PC-9 (cell line): ENCODE measurements around the gene C13orf42. TPM values are rescaled to one million over a fixed set of nuclear protein-coding genes. Genes with fewer than 3 reads are reported as not detected.

Experiments used
- BruUV-seq: library from RNA; stranded (reverse); fragments of 400-500 nt; replicated peaks from 2 replicates; lab custom pipeline; 2021; lab: Mats Ljungman, UMichigan
- CTCF ChIA-PET: fragments of 300-600 bp; sonication (Branson Sonifier 250); formaldehyde crosslinking; loops from one replicate; lab custom pipeline; 2022; ENCODE audit warnings: antibody characterized with exemption; lab: Charles Lee
- POLR2A ChIA-PET: fragments of 300-600 bp; sonication (Branson Sonifier 250); formaldehyde crosslinking; loops from one replicate; lab custom pipeline; 2022; ENCODE audit warnings: antibody characterized with exemption; ENCODE audit not compliant: unreplicated experiment; lab: Charles Lee
- DNase-seq, 2 experiments: peaks; one replicate each; pipeline versions ENCODE4 v3.0.0 to v3.0.0-alpha.2; 2015 to 2022; ENCODE audit warnings: mixed read lengths in 1 of 2
- H2AFZ ChIP-seq: fragments of 200-600 bp; sonication (generic); 2 replicates; pipeline ENCODE4 v1.8.1; 2017; ENCODE audit warnings: antibody characterized with exemption
- H3F3A ChIP-seq: fragments of 200-600 bp; sonication (generic); 2 replicates; pipeline ENCODE4 v1.8.1; 2017; ENCODE audit warnings: antibody characterized with exemption, mild to moderate bottlenecking, low read depth; ENCODE audit not compliant: insufficient read depth
- H3K27ac ChIP-seq: fragments of 200-600 bp; sonication (generic); 2 replicates; pipeline ENCODE4 v1.6.1; 2016; ENCODE audit warnings: mixed run types
- H3K27me3 ChIP-seq: fragments of 200-600 bp; sonication (generic); 2 replicates; pipeline ENCODE4 v1.6.1; 2016; ENCODE audit warnings: low read depth, mixed run types; ENCODE audit not compliant: insufficient read depth
- H3K36me3 ChIP-seq: fragments of 200-600 bp; sonication (generic); 2 replicates; pipeline ENCODE4 v1.6.1; 2016; ENCODE audit warnings: low read depth, mixed run types
- H3K4me1 ChIP-seq: fragments of 200-600 bp; sonication (generic); replicated peaks from 2 replicates; pipeline ENCODE4 v1.6.1; 2016; ENCODE audit warnings: mixed run types; ENCODE audit not compliant: insufficient read depth
- H3K4me2 ChIP-seq: fragments of 200-600 bp; sonication (generic); 2 replicates; pipeline ENCODE4 v1.6.1; 2017; ENCODE audit warnings: mixed run types
- H3K4me3 ChIP-seq: fragments of 200-600 bp; sonication (generic); 2 replicates; pipeline ENCODE4 v1.6.1; 2016; ENCODE audit warnings: mixed run types
- H3K79me2 ChIP-seq: fragments of 200-600 bp; sonication (generic); 2 replicates; pipeline ENCODE4 v1.6.1; 2017; ENCODE audit warnings: low read depth, mixed run types
- H3K9me2 ChIP-seq: fragments of 200-600 bp; sonication (generic); 2 replicates; pipeline ENCODE4 v1.8.1; 2017; ENCODE audit warnings: mild to moderate bottlenecking; ENCODE audit not compliant: insufficient read depth
- H3K9me3 ChIP-seq: fragments of 200-600 bp; sonication (generic); 2 replicates; pipeline ENCODE4 v1.8.1; 2016; ENCODE audit warnings: low read depth; ENCODE audit not compliant: insufficient read depth
- H4K20me1 ChIP-seq: fragments of 200-600 bp; sonication (generic); 2 replicates; pipeline ENCODE4 v1.8.1; 2017; ENCODE audit not compliant: insufficient read depth
- CTCF ChIP-seq: fragments of 200-600 bp; sonication (generic); conservative IDR thresholded peaks from 2 replicates; pipeline ENCODE4 v1.6.1; 2017; ENCODE audit warnings: mixed run types, antibody characterized with exemption, mild to moderate bottlenecking, moderate library complexity
- EZH2 ChIP-seq: fragments of 200-600 bp; sonication (generic); IDR thresholded peaks from 2 replicates; pipeline ENCODE4 v1.8.0; 2017; ENCODE audit warnings: antibody characterized with exemption, low read depth
- intact Hi-C: fragments of 100-400 bp; cut with micrococcal nuclease; formaldehyde crosslinking; loops from one replicate; pipeline ENCODE4 v1.10.0; 2022; ENCODE audit not compliant: unreplicated experiment
- total RNA-seq: library from RNA; stranded (reverse); gene quantifications from 2 replicates; pipeline ENCODE4 v1.2.3, GENCODE V29; 2021

C13orf42 gene
- total RNA-seq, 1 experiment from 2014 or later, result not detected

DNA sequence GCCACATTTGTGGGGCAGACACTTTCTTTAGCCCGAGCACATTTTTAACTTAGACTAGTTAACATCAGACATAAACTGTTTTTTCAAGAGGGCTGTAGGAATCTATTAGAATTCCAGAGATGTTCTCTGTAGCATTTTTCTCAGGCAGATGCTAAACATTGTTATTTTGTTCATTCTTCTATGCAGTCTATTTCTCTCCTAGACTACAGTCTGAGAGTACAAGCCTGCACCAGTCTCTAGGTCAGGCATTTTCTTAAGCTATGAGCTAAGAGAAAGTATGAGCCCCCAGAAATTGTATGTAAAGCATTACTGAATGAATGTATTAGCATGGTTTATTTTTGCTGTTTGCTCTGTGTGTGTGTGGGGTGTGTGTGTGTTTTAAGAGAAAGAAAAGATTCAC is 923 bp upstream of the C13orf42 start:
- H3K9me2 ChIP-seq, result no peaks in the 10 kb centered on the region
- no peak overlapping the region for H3K4me3 ChIP-seq
- H3F3A ChIP-seq, result no peaks in the 10 kb centered on the region
- H4K20me1 ChIP-seq, result no peaks in the 10 kb centered on the region
- peaks cover 76% of the 10 kb centered on the region for H3K27me3 ChIP-seq
- H3K27ac ChIP-seq, result no peak overlapping the region
- BruUV-seq, result no TSS peak
- intact Hi-C loops, result no loop called here
- no peak for DNase-seq
- H3K36me3 ChIP-seq, result no peaks in the 10 kb centered on the region
- H3K79me2 ChIP-seq, result no peaks in the 10 kb centered on the region
- H3K4me2 ChIP-seq, result no peak overlapping the region
- TF ChIP-seq CTCF, result no peak
- no peak for TF ChIP-seq EZH2
- H2AFZ ChIP-seq, result no peak overlapping the region
- ChIA-PET POLR2A (no interaction called here), CTCF (no interaction called here)
- H3K9me3 ChIP-seq, result no peaks in the 10 kb centered on the region
- H3K4me1 ChIP-seq, result no peaks in the 10 kb centered on the region

- TF ChIP-seq EZH2 (no peak), CTCF (no peak)
Observed at GRCh38 chr13:51107996-51108395, 3.1 kb downstream of the C13orf42 start.

DNA sequence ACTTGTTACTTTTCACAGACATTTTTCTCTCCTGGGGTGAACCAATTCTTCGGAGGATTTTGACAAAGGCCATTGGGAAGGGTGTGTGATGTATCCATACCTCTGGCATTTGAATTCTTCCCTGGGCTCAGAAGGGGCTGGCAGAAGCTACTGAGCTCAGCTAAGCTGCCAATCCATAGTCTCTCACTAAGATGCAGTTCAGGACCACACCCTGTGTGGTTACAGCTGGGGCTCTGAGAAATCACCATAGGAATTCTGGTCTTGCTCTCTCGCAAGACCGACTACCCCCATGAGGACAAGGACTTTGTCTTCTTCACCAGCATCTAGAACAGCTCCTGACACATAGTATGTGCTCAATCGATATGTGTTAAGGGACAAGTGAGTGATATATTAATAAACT is 6.0 kb downstream of the C13orf42 start:
- Histone ChIP-seq H3K9me2 (no peaks in the 10 kb centered on the region), H3F3A (no peaks in the 10 kb centered on the region), H4K20me1 (no peaks in the 10 kb centered on the region), H3K9me3 (no peaks in the 10 kb centered on the region), H3K4me3 (no peak overlapping the region), H3K4me2 (no peak overlapping the region), H2AFZ (no peak overlapping the region), H3K36me3 (no peaks in the 10 kb centered on the region), H3K27ac (no peak overlapping the region), H3K4me1 (no peaks in the 10 kb centered on the region), H3K27me3 (peaks cover 47% of the 10 kb centered on the region), H3K79me2 (no peaks in the 10 kb centered on the region)
- intact Hi-C loops, result no loop called here
- ChIA-PET CTCF (no interaction called here), POLR2A (no interaction called here)
- TF ChIP-seq CTCF (no peak), EZH2 (no peak)
- no TSS peak for BruUV-seq
- no peak for DNase-seq

More at GRCh38 chr13:51107996-51108395, 3.1 kb downstream of the C13orf42 start:
- no peaks in the 10 kb centered on the region for H4K20me1 ChIP-seq
- no peaks in the 10 kb centered on the region for H3K4me1 ChIP-seq
- intact Hi-C loops, result no loop called here
- no peaks in the 10 kb centered on the region for H3K36me3 ChIP-seq
- no peak overlapping the region for H2AFZ ChIP-seq
- H3K27ac ChIP-seq, result no peak overlapping the region
- H3K4me2 ChIP-seq, result no peak overlapping the region
- H3K9me2 ChIP-seq, result no peaks in the 10 kb centered on the region
- peaks cover 75% of the 10 kb centered on the region for H3K27me3 ChIP-seq
- ChIA-PET POLR2A (no interaction called here), CTCF (no interaction called here)
- H3K79me2 ChIP-seq, result no peaks in the 10 kb centered on the region
- no peak for DNase-seq
- H3K4me3 ChIP-seq, result no peak overlapping the region
- no peaks in the 10 kb centered on the region for H3F3A ChIP-seq
- BruUV-seq, result no TSS peak
- H3K9me3 ChIP-seq, result no peaks in the 10 kb centered on the region
